HCT116 (cell line): ENCODE results near the gene PDF. TPM values are rescaled to one million over a fixed set of nuclear protein-coding genes. Genes with fewer than 3 reads are reported as not detected.

ENCODE experiments used
- ATAC-seq: fragments of 200-7000 bp; cut with Tn5 transposase; 2 replicates; pipeline ENCODE4 v1.9.1; 2020; ENCODE audit warnings: mild to moderate bottlenecking, moderate library complexity
- BruUV-seq: library from RNA; stranded (reverse); fragments of 400-500 nt; replicated peaks from 2 replicates; lab custom pipeline; 2021; lab: Mats Ljungman, UMichigan
- CTCF ChIA-PET: fragments of 300-600 bp; sonication (Branson Sonifier 250); formaldehyde crosslinking; loops from one replicate; lab custom pipeline; 2021; ENCODE audit warnings: antibody characterized with exemption; lab: Charles Lee
- POLR2A ChIA-PET: fragments of 300-600, 350-600 bp; sonication (Branson Sonifier 250); formaldehyde crosslinking; loops from one replicate; lab custom pipeline; 2021; ENCODE audit warnings: antibody characterized with exemption; lab: Charles Lee
- RAD21 ChIA-PET, 2 experiments: fragments of 300-600 bp; sonication (Branson Sonifier 250); formaldehyde crosslinking; loops; one replicate each; lab custom pipeline; 2023; ENCODE audit warnings: low total read pairs in 2 of 2; ENCODE audit not compliant: uncharacterized antibody in 2 of 2, unreplicated experiment in 2 of 2, low non-redundant PET in 1 of 2; lab: Charles Lee
- DNase-seq: peaks from one replicate; pipeline ENCODE4 v3.0.0-alpha.2; 2010; ENCODE audit warnings: low read depth, low spot score
- H2AFZ ChIP-seq: fragments of 200-600 bp; shearing (Covaris generic), sonication (generic); 2 replicates; pipeline ENCODE4 v1.6.1; 2017; ENCODE audit warnings: low read depth, mixed run types, mixed read lengths, antibody characterized with exemption, low read length; ENCODE audit not compliant: poor library complexity, severe bottlenecking
- H3K27ac ChIP-seq: 2 replicates; pipeline ENCODE4 v1.5.1; 2012; ENCODE audit warnings: low read depth, low read length
- H3K27me3 ChIP-seq: fragments of 200-600 bp; sonication (generic); 2 replicates; pipeline ENCODE4 v1.6.1; 2016; ENCODE audit warnings: mixed run types, low read length, mixed read lengths; ENCODE audit not compliant: insufficient read depth
- H3K36me3 ChIP-seq, 2 experiments: fragments of 200-500 bp in 1 of 2; fragments of 200-600 bp in 1 of 2; sonication (Bioruptor generic) in 1 of 2; sonication (generic) in 1 of 2; 2 replicates each; pipeline versions ENCODE4 v1.5.1 to v1.6.1; 2014 to 2016; ENCODE audit warnings: low read length in 2 of 2, inconsistent platforms in 1 of 2, mixed read lengths in 1 of 2, mixed run types in 1 of 2; ENCODE audit not compliant: insufficient read depth in 2 of 2, control insufficient read depth in 1 of 2
- H3K4me1 ChIP-seq, 2 experiments: fragments of 200-600 bp in 1 of 2; sonication (generic) in 1 of 2; 2 replicates each; pipeline versions ENCODE4 v1.5.1 to v1.6.1; 2012 to 2017; ENCODE audit warnings: low read length in 2 of 2, inconsistent platforms in 1 of 2, mild to moderate bottlenecking in 1 of 2, mixed read lengths in 1 of 2, mixed run types in 1 of 2, moderate library complexity in 1 of 2; ENCODE audit not compliant: insufficient read depth in 2 of 2, control insufficient read depth in 1 of 2
- H3K4me2 ChIP-seq: fragments of 200-600 bp; sonication (generic); 2 replicates; pipeline ENCODE4 v1.6.1; 2017; ENCODE audit warnings: mixed run types, low read length, mixed read lengths
- H3K4me3 ChIP-seq, 2 experiments: fragments of 200-600 bp in 1 of 2; sonication (generic) in 1 of 2; replicated peaks in 1 of 2; 2 replicates each; pipeline ENCODE4 v1.5.1; 2011 to 2016; ENCODE audit warnings: low read length in 2 of 2, control low read depth in 1 of 2, low read depth in 1 of 2, mild to moderate bottlenecking in 1 of 2, mixed read lengths in 1 of 2, mixed run types in 1 of 2
- H3K79me2 ChIP-seq: fragments of 200-600 bp; sonication (generic); 2 replicates; pipeline ENCODE4 v1.6.1; 2017; ENCODE audit warnings: mild to moderate bottlenecking, mixed run types, low read length, moderate library complexity, mixed read lengths; ENCODE audit not compliant: insufficient read depth
- H3K9ac ChIP-seq: fragments of 200-600 bp; sonication (generic); 2 replicates; pipeline ENCODE4 v1.6.1; 2016; ENCODE audit warnings: low read length, mixed read lengths
- H3K9me2 ChIP-seq: fragments of 200-600 bp; sonication (generic), shearing (Covaris generic); 2 replicates; pipeline ENCODE4 v1.6.1; 2017; ENCODE audit warnings: mixed run types, mild to moderate bottlenecking, moderate library complexity; ENCODE audit not compliant: insufficient read depth
- H3K9me3 ChIP-seq, 2 experiments: fragments of 200-500 bp in 1 of 2; fragments of 200-600 bp in 1 of 2; sonication (Bioruptor generic) in 1 of 2; sonication (generic) in 1 of 2; 2 replicates each; pipeline ENCODE4 v1.6.1; 2014 to 2017; ENCODE audit warnings: low read length in 2 of 2, mixed read lengths in 2 of 2, inconsistent platforms in 1 of 2, low read depth in 1 of 2, mild to moderate bottlenecking in 1 of 2, mixed run types in 1 of 2, moderate library complexity in 1 of 2; ENCODE audit not compliant: control insufficient read depth in 1 of 2, insufficient read depth in 1 of 2
- H4K20me1 ChIP-seq: fragments of 200-600 bp; sonication (generic), shearing (Covaris generic); 2 replicates; pipeline ENCODE4 v1.6.1; 2017; ENCODE audit warnings: mixed run types, mild to moderate bottlenecking, moderate library complexity; ENCODE audit not compliant: insufficient read depth
- CTCF ChIP-seq, 3 experiments: fragments of 200-600 bp in 1 of 3; sonication (generic) in 1 of 3; IDR thresholded peaks in 2 of 3; conservative IDR thresholded peaks in 1 of 3; 2 replicates each; pipeline ENCODE4 v1.5.1; 2012 to 2017; ENCODE audit warnings: low read depth in 2 of 3, low read length in 2 of 3, antibody characterized with exemption in 1 of 3, borderline replicate concordance in 1 of 3, control low read depth in 1 of 3, mild to moderate bottlenecking in 1 of 3, mixed read lengths in 1 of 3, mixed run types in 1 of 3, moderate library complexity in 1 of 3; ENCODE audit not compliant: insufficient read depth in 1 of 3
- EGR1 ChIP-seq: IDR thresholded peaks from 2 replicates; pipeline ENCODE4 v1.6.1; 2012; ENCODE audit warnings: low read depth
- POLR2AphosphoS5 ChIP-seq: IDR thresholded peaks from 2 replicates; pipeline ENCODE4 v1.6.1; 2011; ENCODE audit warnings: mild to moderate bottlenecking, low read depth, low read length, moderate library complexity
- RAD21 ChIP-seq: IDR thresholded peaks from 2 replicates; pipeline ENCODE4 v1.6.1; 2012; ENCODE audit warnings: low read depth, mild to moderate bottlenecking
- REST ChIP-seq: IDR thresholded peaks from 2 replicates; pipeline ENCODE4 v1.6.1; 2012; ENCODE audit warnings: low read depth
- SP1 ChIP-seq: IDR thresholded peaks from 2 replicates; pipeline ENCODE4 v1.6.1; 2012; ENCODE audit warnings: low read depth
- YY1 ChIP-seq: IDR thresholded peaks from 2 replicates; pipeline ENCODE4 v1.6.1; 2011; ENCODE audit warnings: low read length, low read depth, moderate library complexity, mild to moderate bottlenecking; ENCODE audit not compliant: insufficient replicate concordance; ENCODE audit errors: extremely low read depth
- ZFX ChIP-seq: fragments of 450-650 bp; IDR thresholded peaks from 2 replicates; pipeline ENCODE4 v1.6.1; 2017
- ZNF274 ChIP-seq: fragments of 200-500 bp; sonication (Bioruptor generic); IDR thresholded peaks from 2 replicates; pipeline ENCODE4 v1.6.1; 2014; ENCODE audit warnings: mild to moderate bottlenecking, low read depth, low read length, inconsistent platforms
- intact Hi-C: fragments of 100-400 bp; cut with micrococcal nuclease; formaldehyde crosslinking; loops from 2 replicates; pipeline ENCODE4 v1.10.0; 2022
- total RNA-seq: library from RNA; stranded (reverse); gene quantifications from one replicate; pipeline ENCODE4 v1.2.1, GENCODE V29; 2021; ENCODE audit not compliant: unreplicated experiment

Gene PDF
- total RNA-seq, 1 experiment from 2014 or later = 33.9 TPM

GRCh38 chr16:69339289-69340094 is 9.1 kb upstream of the PDF start, which contains the start of the genes COG8 and NIP7 (continued):
- TF ChIP-seq CTCF (IDR thresholded peaks at IDR 0.05 in 2 of 3, conservative IDR thresholded peaks at IDR 0.05 in 1 of 3; ENCODE audit: borderline replicate concordance in 1 of 3, insufficient read depth in 1 of 3, low read depth in 2 of 3, low read length in 2 of 3) (peak; percentile 46 to 76 (median 66); a peak in 5 of 6 replicates), ZFX (peak; percentile 57; the same call in 1 of the 2 replicates)

- Histone ChIP-seq H3K36me3 (peaks cover 18 to 48% of the 10 kb centered on the region in 2 experiments; a peak in 3 of 4 replicates), H3K27ac (peak overlapping the region; percentile 90), H3K4me3 (peak overlapping the region; percentile 71 to 94), H3K9me3 (no peaks in the 10 kb centered on the region), H3K79me2 (peaks cover 68% of the 10 kb centered on the region), H3K4me1 (peaks cover 11 to 27% of the 10 kb centered on the region in 2 experiments), H4K20me1 (no peaks in the 10 kb centered on the region; the same call in 1 of the 2 replicates), H3K27me3 (no peaks in the 10 kb centered on the region), H3K4me2 (peak overlapping the region; percentile 91)
- DNase-seq (no peak), ATAC-seq (no peak)
- ChIA-PET POLR2A (interaction anchor here (0.6 kb wide), 2 partner anchors 42 to 188 kb away, joined by 3 read pairs; no protein-coding TSS in a partner anchor), CTCF (no interaction called here), RAD21 (no interaction called here)
- BruUV-seq = no TSS peak
- intact Hi-C loops = no loop called here
- TF ChIP-seq RAD21 = no peak
- no peak for TF ChIP-seq EGR1
- no peak for TF ChIP-seq ZNF274
- TF ChIP-seq YY1 = no peak
- no peak for TF ChIP-seq POLR2AphosphoS5
- no peak for TF ChIP-seq REST
- TF ChIP-seq SP1 = no peak
- TF ChIP-seq, all 23 proteins: peak for 0
- Histone ChIP-seq H3K9me2 (no peaks in the 10 kb centered on the region), H3K9ac (peak overlapping the region; percentile 96), H2AFZ (no peak overlapping the region)
Measured at GRCh38 chr16:69338557-69339288, 8.3 kb upstream of the PDF start.
